K562 (cell line): ENCODE data around the gene EXOC4. TPM values are rescaled to one million over a fixed set of nuclear protein-coding genes. Genes with fewer than 3 reads are reported as not detected.

Source experiments
- CBX5 ChIP-seq: IDR thresholded peaks from 2 replicates; pipeline ENCODE4 v1.6.1; 2014; ENCODE audit warnings: low read depth, borderline replicate concordance
- ESRRA ChIP-seq: fragments of 450-650 bp; IDR thresholded peaks from 2 replicates; pipeline ENCODE4 v1.6.1; 2014; ENCODE audit warnings: low read depth, mild to moderate bottlenecking, moderate library complexity, borderline replicate concordance
- HNRNPK ChIP-seq: fragments of 200-400 bp; formaldehyde crosslinking; IDR thresholded peaks from one replicate; pipeline ENCODE4 v1.6.1; 2018; ENCODE audit warnings: mild to moderate bottlenecking, low read depth, low read length; ENCODE audit not compliant: poor library complexity, severe bottlenecking
- MXI1 ChIP-seq: IDR thresholded peaks from 2 replicates; pipeline ENCODE4 v1.6.1; 2011; ENCODE audit warnings: low read depth, mild to moderate bottlenecking, improper control_type of control experiment, low read length
- NBN ChIP-seq: fragments of 450-650 bp; IDR thresholded peaks from 2 replicates; pipeline ENCODE4 v1.6.1; 2016; ENCODE audit warnings: low read depth, mild to moderate bottlenecking
- SETDB1 ChIP-seq: IDR thresholded peaks from one replicate; pipeline ENCODE4 v1.6.1; 2012; ENCODE audit warnings: low read length, control low read depth, inconsistent platforms
- TAF1 ChIP-seq: IDR thresholded peaks from 2 replicates; pipeline ENCODE4 v1.6.1; 2011; ENCODE audit warnings: mild to moderate bottlenecking, low read length, moderate library complexity; ENCODE audit not compliant: insufficient read depth, control insufficient read depth, severe bottlenecking; ENCODE audit errors: extremely low read depth
- THAP7 ChIP-seq: fragments of 250-450 bp; sonication (Bioruptor Pico); IDR thresholded peaks from 2 replicates; pipeline ENCODE4 v1.5.0; 2021
- ZNF217 ChIP-seq: sonication (generic); formaldehyde crosslinking; IDR thresholded peaks from 2 replicates; pipeline ENCODE4 v1.8.0; 2022; ENCODE audit warnings: mild to moderate bottlenecking, missing genetic modification reagents
- ZNF3 ChIP-seq: fragments of 250-450 bp; sonication (Bioruptor Pico); IDR thresholded peaks from 2 replicates; pipeline ENCODE4 v1.5.0; 2021; ENCODE audit warnings: mild to moderate bottlenecking, moderate library complexity
- ZNF431 ChIP-seq: sonication (generic); formaldehyde crosslinking; IDR thresholded peaks from 2 replicates; pipeline ENCODE4 v1.8.0; 2022; ENCODE audit warnings: mild to moderate bottlenecking, missing genetic modification reagents
- ZNF436 ChIP-seq: fragments of 250-450, 450-650 bp; sonication (Bioruptor Pico); formaldehyde crosslinking; IDR thresholded peaks from 2 replicates; pipeline ENCODE4 v1.7.0; 2020; ENCODE audit warnings: mild to moderate bottlenecking
- ZNF79 ChIP-seq: fragments of 250-450 bp; sonication (Bioruptor Pico); IDR thresholded peaks from 2 replicates; pipeline ENCODE4 v1.4.0; 2020; ENCODE audit warnings: low read depth, mild to moderate bottlenecking, moderate library complexity
- polyA plus RNA-seq, 8 experiments: library from polyadenylated mRNA; depleted of rRNA in 4 of 8; stranded (reverse) in 5 of 8; unstranded in 3 of 8; fragments of >200 nt; fragmentation: Nextera tagmentation in 2 of 8; fragmentation: Illumina TruSeq in 1 of 8; extraction: Ambion mirVana in 2 of 8; extraction: Trizol in 1 of 8; gene quantifications; 2 replicates each; pipeline versions ENCODE4 v1.2.1 to v1.2.3, GENCODE V29; 2011 to 2014; ENCODE audit warnings: inconsistent platforms in 1 of 8, missing spikeins in 1 of 8
- total RNA-seq, 7 experiments: library from RNA; depleted of rRNA in 6 of 7; stranded (reverse); fragments of >200 nt in 6 of 7; fragmentation: Illumina TruSeq in 2 of 7; extraction: Trizol in 2 of 7; gene quantifications; 2 replicates each; pipeline versions ENCODE4 v1.2.1 to v1.2.3, GENCODE V29; 2011 to 2021; ENCODE audit warnings: low replicate concordance in 1 of 7
- TF ChIP-seq, protein P1 (sequence below), 2 experiments: fragments of 450-650 bp; IDR thresholded peaks; 2 replicates each; pipeline ENCODE4 v1.6.1; 2018; ENCODE audit warnings: mild to moderate bottlenecking in 2 of 2, low read depth in 1 of 2; ENCODE audit not compliant: partially characterized antibody in 2 of 2
- TF ChIP-seq, protein P2 (sequence below), 3 experiments: fragments of 200-800 bp in 1 of 3; sonication (Bioruptor generic) in 1 of 3; sonication (generic) in 1 of 3; formaldehyde crosslinking in 1 of 3; IDR thresholded peaks; 2 replicates each; pipeline versions ENCODE4 v1.6.1 to v1.8.0; 2016 to 2022; ENCODE audit warnings: mild to moderate bottlenecking in 2 of 3, missing compliant biosample characterization in 2 of 3, missing genetic modification characterization in 2 of 3, missing genetic modification reagents in 1 of 3
- TF ChIP-seq, protein P3 (sequence below): sonication (generic); formaldehyde crosslinking; IDR thresholded peaks from 2 replicates; pipeline ENCODE4 v1.8.0; 2022; ENCODE audit warnings: mild to moderate bottlenecking, missing genetic modification reagents
- TF ChIP-seq, protein P4 (sequence below): IDR thresholded peaks from 2 replicates; pipeline ENCODE4 v1.6.1; 2014; ENCODE audit warnings: antibody characterized with exemption

The EXOC4 gene
- total and polyA plus RNA-seq, 9 of the 15 experiments (the other 6 are each of a cell fraction or from before 2014, with no cell fraction given): 18.5 to 73.1 (median 46.6) TPM

- TF ChIP-seq, protein P1, sequence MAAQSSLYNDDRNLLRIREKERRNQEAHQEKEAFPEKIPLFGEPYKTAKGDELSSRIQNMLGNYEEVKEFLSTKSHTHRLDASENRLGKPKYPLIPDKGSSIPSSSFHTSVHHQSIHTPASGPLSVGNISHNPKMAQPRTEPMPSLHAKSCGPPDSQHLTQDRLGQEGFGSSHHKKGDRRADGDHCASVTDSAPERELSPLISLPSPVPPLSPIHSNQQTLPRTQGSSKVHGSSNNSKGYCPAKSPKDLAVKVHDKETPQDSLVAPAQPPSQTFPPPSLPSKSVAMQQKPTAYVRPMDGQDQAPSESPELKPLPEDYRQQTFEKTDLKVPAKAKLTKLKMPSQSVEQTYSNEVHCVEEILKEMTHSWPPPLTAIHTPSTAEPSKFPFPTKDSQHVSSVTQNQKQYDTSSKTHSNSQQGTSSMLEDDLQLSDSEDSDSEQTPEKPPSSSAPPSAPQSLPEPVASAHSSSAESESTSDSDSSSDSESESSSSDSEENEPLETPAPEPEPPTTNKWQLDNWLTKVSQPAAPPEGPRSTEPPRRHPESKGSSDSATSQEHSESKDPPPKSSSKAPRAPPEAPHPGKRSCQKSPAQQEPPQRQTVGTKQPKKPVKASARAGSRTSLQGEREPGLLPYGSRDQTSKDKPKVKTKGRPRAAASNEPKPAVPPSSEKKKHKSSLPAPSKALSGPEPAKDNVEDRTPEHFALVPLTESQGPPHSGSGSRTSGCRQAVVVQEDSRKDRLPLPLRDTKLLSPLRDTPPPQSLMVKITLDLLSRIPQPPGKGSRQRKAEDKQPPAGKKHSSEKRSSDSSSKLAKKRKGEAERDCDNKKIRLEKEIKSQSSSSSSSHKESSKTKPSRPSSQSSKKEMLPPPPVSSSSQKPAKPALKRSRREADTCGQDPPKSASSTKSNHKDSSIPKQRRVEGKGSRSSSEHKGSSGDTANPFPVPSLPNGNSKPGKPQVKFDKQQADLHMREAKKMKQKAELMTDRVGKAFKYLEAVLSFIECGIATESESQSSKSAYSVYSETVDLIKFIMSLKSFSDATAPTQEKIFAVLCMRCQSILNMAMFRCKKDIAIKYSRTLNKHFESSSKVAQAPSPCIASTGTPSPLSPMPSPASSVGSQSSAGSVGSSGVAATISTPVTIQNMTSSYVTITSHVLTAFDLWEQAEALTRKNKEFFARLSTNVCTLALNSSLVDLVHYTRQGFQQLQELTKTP (IDR thresholded peaks at IDR 0.05; ENCODE audit: low read depth in 1 of 2, partially characterized antibody in 2 of 2): no peak
- no peak for TF ChIP-seq ZNF3
- TF ChIP-seq HNRNPK: no peak
- TF ChIP-seq, protein P2, sequence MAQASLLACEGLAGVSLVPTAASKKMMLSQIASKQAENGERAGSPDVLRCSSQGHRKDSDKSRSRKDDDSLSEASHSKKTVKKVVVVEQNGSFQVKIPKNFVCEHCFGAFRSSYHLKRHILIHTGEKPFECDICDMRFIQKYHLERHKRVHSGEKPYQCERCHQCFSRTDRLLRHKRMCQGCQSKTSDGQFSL (CRISPR knock-in tag; IDR thresholded peaks at IDR 0.05): no peak
- TF ChIP-seq, protein P2 (tag; IDR thresholded peaks at IDR 0.05): no peak
- no peak for TF ChIP-seq TAF1
- no peak for TF ChIP-seq CBX5
- no peak for TF ChIP-seq MXI1
- no peak for TF ChIP-seq ZNF436 (CRISPR knock-in tag)
- TF ChIP-seq ZNF79 (CRISPR knock-in tag): no peak
- TF ChIP-seq SETDB1: no peak
- TF ChIP-seq, protein P3, sequence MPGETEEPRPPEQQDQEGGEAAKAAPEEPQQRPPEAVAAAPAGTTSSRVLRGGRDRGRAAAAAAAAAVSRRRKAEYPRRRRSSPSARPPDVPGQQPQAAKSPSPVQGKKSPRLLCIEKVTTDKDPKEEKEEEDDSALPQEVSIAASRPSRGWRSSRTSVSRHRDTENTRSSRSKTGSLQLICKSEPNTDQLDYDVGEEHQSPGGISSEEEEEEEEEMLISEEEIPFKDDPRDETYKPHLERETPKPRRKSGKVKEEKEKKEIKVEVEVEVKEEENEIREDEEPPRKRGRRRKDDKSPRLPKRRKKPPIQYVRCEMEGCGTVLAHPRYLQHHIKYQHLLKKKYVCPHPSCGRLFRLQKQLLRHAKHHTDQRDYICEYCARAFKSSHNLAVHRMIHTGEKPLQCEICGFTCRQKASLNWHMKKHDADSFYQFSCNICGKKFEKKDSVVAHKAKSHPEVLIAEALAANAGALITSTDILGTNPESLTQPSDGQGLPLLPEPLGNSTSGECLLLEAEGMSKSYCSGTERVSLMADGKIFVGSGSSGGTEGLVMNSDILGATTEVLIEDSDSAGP: no peak
- TF ChIP-seq THAP7: no peak
- no peak for TF ChIP-seq NBN
- no peak for TF ChIP-seq ZNF217
- TF ChIP-seq, protein P4, sequence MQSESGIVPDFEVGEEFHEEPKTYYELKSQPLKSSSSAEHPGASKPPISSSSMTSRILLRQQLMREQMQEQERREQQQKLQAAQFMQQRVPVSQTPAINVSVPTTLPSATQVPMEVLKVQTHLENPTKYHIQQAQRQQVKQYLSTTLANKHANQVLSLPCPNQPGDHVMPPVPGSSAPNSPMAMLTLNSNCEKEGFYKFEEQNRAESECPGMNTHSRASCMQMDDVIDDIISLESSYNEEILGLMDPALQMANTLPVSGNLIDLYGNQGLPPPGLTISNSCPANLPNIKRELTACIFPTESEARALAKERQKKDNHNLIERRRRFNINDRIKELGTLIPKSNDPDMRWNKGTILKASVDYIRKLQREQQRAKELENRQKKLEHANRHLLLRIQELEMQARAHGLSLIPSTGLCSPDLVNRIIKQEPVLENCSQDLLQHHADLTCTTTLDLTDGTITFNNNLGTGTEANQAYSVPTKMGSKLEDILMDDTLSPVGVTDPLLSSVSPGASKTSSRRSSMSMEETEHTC: no peak
- no peak for TF ChIP-seq ZNF431
- TF ChIP-seq ESRRA: no peak
These were observed 22.2 kb upstream of the EXOC4 start (continued) for GRCh38 chr7:133230591-133231194.
